ENCODE data around the gene FGF19. TPM values are rescaled to one million over a fixed set of nuclear protein-coding genes. Genes with fewer than 3 reads are reported as not detected.

The FGF19 gene
- total RNA-seq, result not detected in 2 replicates

GRCh38 chr11:69703768-69704507, at the start of gene FGF19:
TSS of gene FGF19 (minus strand) at chr11:69704022. CDS start at chr11:69703876, 146 bp downstream.

GRCh38 chr11:69674886-69675714, 28.7 kb downstream of the FGF19 start, which contains the start of gene LTO1:
TSS of gene LTO1 (minus strand) at chr11:69675353. CDS start at chr11:69675239, 114 bp downstream.

Other genes starting within 250 kb of the FGF19 start
- under 0.01 TPM in 1 of 2 replicates, not detected in the other for gene LINC01488, start 222.4 kb downstream of the FGF19 start, total RNA-seq
- 246 and 954 TPM in 2 replicates for gene CCND1, start 62.9 kb downstream of the FGF19 start, total RNA-seq
- 10.8 and 25.4 TPM in 2 replicates for gene LTO1, start 28.7 kb downstream of the FGF19 start, total RNA-seq
- gene FGF4, start 71.3 kb upstream of the FGF19 start, total RNA-seq, result not detected in 2 replicates
- not detected in 2 replicates for gene FGF3, start 115.4 kb upstream of the FGF19 start, total RNA-seq